ENCODE measurements around the gene PRKAB2.
"Not testable (repeated sequence)": the region's sequence is repeated elsewhere in the genome, so short reads cannot be mapped to it uniquely, and the experiment has no call there.

PRKAB2 gene

DNA sequence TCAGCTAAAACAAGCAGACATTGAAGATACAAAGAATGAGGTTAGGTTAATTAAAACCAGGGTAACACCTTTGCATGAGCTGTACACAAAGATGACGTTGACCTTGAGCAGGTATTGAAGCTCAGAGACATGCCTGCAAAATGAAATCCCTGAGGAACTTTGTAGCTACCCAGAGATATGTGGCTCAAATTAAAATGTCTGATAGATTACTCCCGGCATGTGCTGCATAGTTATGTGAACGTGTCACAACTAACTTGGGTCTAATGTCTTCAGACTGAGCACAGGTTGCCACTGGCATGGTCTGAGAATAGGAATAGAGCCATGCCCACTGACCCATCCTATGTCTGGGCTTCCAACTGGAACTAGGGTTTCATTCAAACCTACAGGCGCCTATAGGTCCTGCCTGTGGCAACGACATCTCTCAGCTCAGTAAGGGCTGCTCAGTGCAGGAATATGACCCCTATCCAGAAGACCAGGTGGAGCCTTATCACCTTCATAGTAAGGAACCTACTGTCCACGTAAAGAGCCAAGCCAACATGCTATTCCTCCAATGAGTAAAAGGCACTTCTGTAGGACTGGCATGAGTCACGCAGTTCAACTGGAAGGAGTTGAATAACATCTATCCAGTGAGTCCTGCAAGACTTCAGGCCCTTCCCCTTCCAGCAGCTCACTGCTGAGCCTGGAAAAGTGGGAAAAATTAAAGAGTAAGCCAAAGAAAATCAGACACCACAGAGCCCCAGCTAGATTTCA is 60.7 kb downstream of the PRKAB2 start:
- Histone ChIP-seq H3K4me1 (ENCODE audit: control insufficient read depth in 1 of 2, insufficient read depth in 1 of 2, low read depth in 1 of 2, low read length in 1 of 2) (no peaks in the 10 kb centered on the region), H3K36me3 (no peaks in the 10 kb centered on the region), H3K27me3 (peaks cover 5% of the 10 kb centered on the region), H3K9me3 (no peaks in the 10 kb centered on the region), H3K4me3 (ENCODE audit: low read depth in 1 of 2, low read length in 1 of 2) (no peak overlapping the region), H3K27ac (no peak overlapping the region)
- TF ChIP-seq, protein P1, sequence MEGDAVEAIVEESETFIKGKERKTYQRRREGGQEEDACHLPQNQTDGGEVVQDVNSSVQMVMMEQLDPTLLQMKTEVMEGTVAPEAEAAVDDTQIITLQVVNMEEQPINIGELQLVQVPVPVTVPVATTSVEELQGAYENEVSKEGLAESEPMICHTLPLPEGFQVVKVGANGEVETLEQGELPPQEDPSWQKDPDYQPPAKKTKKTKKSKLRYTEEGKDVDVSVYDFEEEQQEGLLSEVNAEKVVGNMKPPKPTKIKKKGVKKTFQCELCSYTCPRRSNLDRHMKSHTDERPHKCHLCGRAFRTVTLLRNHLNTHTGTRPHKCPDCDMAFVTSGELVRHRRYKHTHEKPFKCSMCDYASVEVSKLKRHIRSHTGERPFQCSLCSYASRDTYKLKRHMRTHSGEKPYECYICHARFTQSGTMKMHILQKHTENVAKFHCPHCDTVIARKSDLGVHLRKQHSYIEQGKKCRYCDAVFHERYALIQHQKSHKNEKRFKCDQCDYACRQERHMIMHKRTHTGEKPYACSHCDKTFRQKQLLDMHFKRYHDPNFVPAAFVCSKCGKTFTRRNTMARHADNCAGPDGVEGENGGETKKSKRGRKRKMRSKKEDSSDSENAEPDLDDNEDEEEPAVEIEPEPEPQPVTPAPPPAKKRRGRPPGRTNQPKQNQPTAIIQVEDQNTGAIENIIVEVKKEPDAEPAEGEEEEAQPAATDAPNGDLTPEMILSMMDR (IDR thresholded peaks at IDR 0.05): no peak

DNA sequence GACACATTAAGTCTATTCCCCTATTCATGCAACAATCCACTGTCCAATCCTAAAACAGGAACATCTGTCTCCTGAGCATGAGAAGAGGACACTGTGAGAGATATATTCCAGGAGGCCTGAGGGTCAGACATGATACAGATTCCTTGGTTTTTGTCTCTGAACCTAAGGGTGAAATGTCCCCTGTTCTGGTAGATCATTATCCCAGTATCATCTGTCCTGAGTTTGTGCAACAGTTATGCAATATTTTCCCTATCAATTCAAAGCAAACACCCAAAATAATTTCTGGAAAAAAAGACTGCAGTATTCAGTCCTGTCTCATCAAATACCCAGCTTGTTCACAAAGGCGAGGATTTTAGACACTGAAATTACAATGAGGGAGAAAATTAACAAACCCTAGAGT is 61.4 kb downstream of the PRKAB2 start:
- no peaks in the 10 kb centered on the region for H3K4me1 ChIP-seq (ENCODE audit: control insufficient read depth in 1 of 2, insufficient read depth in 1 of 2, low read depth in 1 of 2, low read length in 1 of 2)
- peaks cover 5% of the 10 kb centered on the region for H3K27me3 ChIP-seq
- H3K36me3 ChIP-seq: no peaks in the 10 kb centered on the region
- no peak overlapping the region for H3K27ac ChIP-seq
- H3K9me3 ChIP-seq: no peaks in the 10 kb centered on the region
- H3K4me3 ChIP-seq (ENCODE audit: low read depth in 1 of 2, low read length in 1 of 2): no peak overlapping the region
- TF ChIP-seq, protein P1 (IDR thresholded peaks at IDR 0.05): no peak

DNA sequence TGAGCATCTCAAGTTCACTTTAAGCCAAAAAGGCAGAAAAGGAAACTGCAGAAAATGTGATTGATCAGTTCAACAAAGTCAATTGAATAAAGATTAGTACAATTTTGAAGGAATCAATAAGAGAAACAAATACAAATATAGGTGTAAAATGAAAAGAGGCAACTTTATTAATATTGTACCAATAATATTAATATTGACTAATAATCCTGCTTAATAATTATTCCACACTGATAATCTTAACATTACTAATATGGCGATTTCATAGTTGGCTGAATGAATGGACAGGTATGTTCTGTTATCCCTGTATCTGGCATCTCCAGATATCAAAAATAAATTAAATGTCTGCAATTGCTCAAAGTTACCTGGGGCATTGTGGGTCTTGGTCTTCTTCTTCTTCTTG is 61.8 kb downstream of the PRKAB2 start:
- Histone ChIP-seq H3K4me3 (ENCODE audit: low read depth in 1 of 2, low read length in 1 of 2) (no peak overlapping the region), H3K4me1 (ENCODE audit: control insufficient read depth in 1 of 2, insufficient read depth in 1 of 2, low read depth in 1 of 2, low read length in 1 of 2) (no peaks in the 10 kb centered on the region), H3K36me3 (no peaks in the 10 kb centered on the region), H3K9me3 (no peaks in the 10 kb centered on the region), H3K27me3 (peaks cover 5% of the 10 kb centered on the region), H3K27ac (no peak overlapping the region)
- TF ChIP-seq, protein P1 (IDR thresholded peaks at IDR 0.05): no peak

DNA sequence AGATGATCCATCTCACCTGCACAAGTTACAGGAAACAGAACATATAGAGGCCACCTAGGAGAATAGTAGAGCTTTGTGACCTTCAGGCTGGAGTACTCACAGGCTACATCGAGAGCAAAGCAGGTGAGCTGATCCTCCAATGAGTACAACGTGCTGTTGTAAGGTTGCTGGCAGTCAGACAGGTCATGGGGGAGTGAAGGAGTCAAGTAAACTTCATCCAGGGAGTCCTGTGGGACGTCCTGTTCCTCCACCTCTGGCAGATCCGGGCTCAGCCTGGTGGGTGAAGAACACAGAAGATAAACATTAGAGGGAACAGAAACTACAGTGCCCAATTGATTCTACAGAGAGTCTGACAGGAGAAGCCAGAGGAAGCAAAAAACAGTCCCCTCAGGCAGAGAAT is 62.5 kb downstream of the PRKAB2 start:
- H3K36me3 ChIP-seq: no peaks in the 10 kb centered on the region
- TF ChIP-seq, protein P1 (IDR thresholded peaks at IDR 0.05): no peak
- H3K9me3 ChIP-seq: no peaks in the 10 kb centered on the region
- H3K4me1 ChIP-seq (ENCODE audit: control insufficient read depth in 1 of 2, insufficient read depth in 1 of 2, low read depth in 1 of 2, low read length in 1 of 2): no peaks in the 10 kb centered on the region
- no peak overlapping the region for H3K27ac ChIP-seq
- no peak overlapping the region for H3K4me3 ChIP-seq (ENCODE audit: low read depth in 1 of 2, low read length in 1 of 2)
- peaks cover 5% of the 10 kb centered on the region for H3K27me3 ChIP-seq

DNA sequence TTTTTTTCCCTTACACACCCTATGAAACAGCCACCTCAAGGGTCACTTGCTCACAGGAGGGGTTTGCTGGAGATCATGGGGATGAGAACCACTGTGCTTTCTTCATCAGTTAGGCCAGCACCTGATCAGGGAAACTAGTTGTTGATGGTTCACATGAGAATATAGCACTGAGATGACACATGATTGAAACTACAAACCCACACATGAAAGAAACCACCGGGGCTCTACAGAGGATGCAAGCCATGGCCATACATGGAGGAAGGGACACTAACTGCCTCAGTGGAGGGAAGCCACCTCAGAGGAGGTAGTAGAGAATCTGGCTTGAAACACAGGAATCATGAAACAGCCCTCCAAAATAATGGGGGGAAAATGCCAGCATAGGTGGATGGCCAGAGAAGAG is 63.2 kb downstream of the PRKAB2 start:
- Histone ChIP-seq H3K4me3 (ENCODE audit: low read depth in 1 of 2, low read length in 1 of 2) (no peak overlapping the region), H3K9me3 (no peaks in the 10 kb centered on the region), H3K4me1 (ENCODE audit: control insufficient read depth in 1 of 2, insufficient read depth in 1 of 2, low read depth in 1 of 2, low read length in 1 of 2) (no peaks in the 10 kb centered on the region), H3K27ac (no peak overlapping the region), H3K36me3 (no peaks in the 10 kb centered on the region), H3K27me3 (peaks cover 5% of the 10 kb centered on the region)
- TF ChIP-seq, protein P1 (IDR thresholded peaks at IDR 0.05): no peak

DNA sequence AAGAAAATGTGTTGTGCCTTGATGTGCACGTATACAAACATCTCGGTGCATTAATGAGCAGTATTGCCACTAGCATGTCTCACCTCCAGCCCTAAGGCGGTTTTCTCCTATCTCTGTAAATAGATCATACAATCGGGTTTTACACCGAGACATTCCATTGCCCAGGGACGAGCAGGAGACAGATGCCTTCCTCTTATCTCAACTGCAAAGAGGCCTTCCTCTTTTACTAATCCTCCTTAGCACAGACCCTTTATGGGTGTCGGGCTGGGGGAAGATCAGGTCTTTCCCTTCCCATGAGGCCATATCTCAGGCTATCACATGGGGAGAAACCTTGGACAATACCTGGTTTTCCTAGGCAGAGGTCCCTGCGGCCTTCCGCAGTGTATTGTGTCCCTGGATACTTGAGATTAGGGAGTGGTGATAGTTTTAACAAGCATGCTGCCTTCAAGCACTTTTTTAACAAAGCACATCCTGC is 65.8 kb downstream of the PRKAB2 start:
- not testable (repeated sequence) for H3K9me3 ChIP-seq; H3K27ac ChIP-seq; H3K4me1 ChIP-seq (ENCODE audit: control insufficient read depth in 1 of 2, insufficient read depth in 1 of 2, low read depth in 1 of 2, low read length in 1 of 2); H3K4me3 ChIP-seq (ENCODE audit: low read depth in 1 of 2, low read length in 1 of 2); H3K27me3 ChIP-seq; H3K36me3 ChIP-seq

All from neutrophil (primary cell).